Esophagus muscularis mucosa (tissue), 4 donors: Measurements from ENCODE around the gene AFMID. TPM values are rescaled to one million over a fixed set of nuclear protein-coding genes. Genes with fewer than 3 reads are reported as not detected.
"Not testable (repeated sequence)": the region's sequence is repeated elsewhere in the genome, so short reads cannot be mapped to it uniquely, and the experiment has no call there.

Experiments
- DNase-seq: peaks from one replicate; pipeline ENCODE4 v3.0.0-alpha.2; 2017; ENCODE audit errors: extremely low spot score
- H3K27ac ChIP-seq, 4 donors: fragments of 200-600 bp; sonication (generic); replicated peaks in 1 of 4; 1 replicate in 3 of 4; 2 replicates in 1 of 4; pipeline ENCODE4 v1.5.1; 2016 to 2019; ENCODE audit warnings: mild to moderate bottlenecking in 1 of 4
- H3K27me3 ChIP-seq, 4 donors: fragments of 200-600 bp; sonication (generic); one replicate each; pipeline versions ENCODE4 v1.5.1 to v1.6.0; 2016 to 2019
- H3K36me3 ChIP-seq, 4 donors: fragments of 200-600 bp; sonication (generic); one replicate each; pipeline ENCODE4 v1.5.1; 2016 to 2019
- H3K4me1 ChIP-seq, 4 donors: fragments of 200-600 bp; sonication (generic); one replicate each; pipeline ENCODE4 v1.5.1; 2016 to 2019
- H3K4me3 ChIP-seq, 4 donors: fragments of 200-600 bp; sonication (generic); 1 replicate in 2 of 4; 2 replicates in 2 of 4; pipeline ENCODE4 v1.5.1; 2016 to 2019; ENCODE audit warnings: mild to moderate bottlenecking in 4 of 4, moderate library complexity in 1 of 4
- H3K9me3 ChIP-seq, 4 donors: fragments of 200-600 bp; sonication (generic); 1 replicate in 3 of 4; 2 replicates in 1 of 4; pipeline ENCODE4 v1.5.1; 2016 to 2019
- CTCF ChIP-seq, 3 experiments: fragments of 200-600 bp in 2 of 3; fragments of 450-650 bp in 1 of 3; sonication (generic) in 2 of 3; IDR thresholded peaks; one replicate each; pipeline ENCODE4 v1.5.1; 2017 to 2019; ENCODE audit warnings: antibody characterized with exemption in 3 of 3, mild to moderate bottlenecking in 2 of 3, moderate library complexity in 1 of 3
- EP300 ChIP-seq: sonication (generic); formaldehyde crosslinking; IDR thresholded peaks from one replicate; pipeline ENCODE4 v1.6.1; 2017; ENCODE audit warnings: antibody characterized with exemption
- POLR2A ChIP-seq: fragments of 450-650 bp; IDR thresholded peaks from one replicate; pipeline ENCODE4 v1.6.1; 2017; ENCODE audit warnings: antibody characterized with exemption, moderate library complexity, mild to moderate bottlenecking, low read depth
- POLR2AphosphoS5 ChIP-seq, 2 donors: sonication (generic); formaldehyde crosslinking; IDR thresholded peaks; one replicate each; pipeline ENCODE4 v1.6.1; 2017; ENCODE audit warnings: antibody characterized with exemption in 2 of 2
- WGBS: methylation state at CpG from one replicate; pipeline ENCODE4 v1.1.5; 2018; 5-methylcytosine and 5-hydroxymethylcytosine counted together
- intact Hi-C: fragments of 100-400 bp; cut with DNase I; formaldehyde crosslinking; loops from one replicate; pipeline ENCODE4 v1.15.1; 2023
- total RNA-seq, 4 donors: library from RNA; depleted of rRNA; stranded (reverse); fragments of >200 nt; gene quantifications; one replicate each; pipeline versions ENCODE4 v1.1.0 to v1.2.1, GENCODE V29; 2016

The AFMID gene
- total RNA-seq, 4 donors from 2014 or later, result 15.7 to 44.3 (median 25.4) TPM

DNA sequence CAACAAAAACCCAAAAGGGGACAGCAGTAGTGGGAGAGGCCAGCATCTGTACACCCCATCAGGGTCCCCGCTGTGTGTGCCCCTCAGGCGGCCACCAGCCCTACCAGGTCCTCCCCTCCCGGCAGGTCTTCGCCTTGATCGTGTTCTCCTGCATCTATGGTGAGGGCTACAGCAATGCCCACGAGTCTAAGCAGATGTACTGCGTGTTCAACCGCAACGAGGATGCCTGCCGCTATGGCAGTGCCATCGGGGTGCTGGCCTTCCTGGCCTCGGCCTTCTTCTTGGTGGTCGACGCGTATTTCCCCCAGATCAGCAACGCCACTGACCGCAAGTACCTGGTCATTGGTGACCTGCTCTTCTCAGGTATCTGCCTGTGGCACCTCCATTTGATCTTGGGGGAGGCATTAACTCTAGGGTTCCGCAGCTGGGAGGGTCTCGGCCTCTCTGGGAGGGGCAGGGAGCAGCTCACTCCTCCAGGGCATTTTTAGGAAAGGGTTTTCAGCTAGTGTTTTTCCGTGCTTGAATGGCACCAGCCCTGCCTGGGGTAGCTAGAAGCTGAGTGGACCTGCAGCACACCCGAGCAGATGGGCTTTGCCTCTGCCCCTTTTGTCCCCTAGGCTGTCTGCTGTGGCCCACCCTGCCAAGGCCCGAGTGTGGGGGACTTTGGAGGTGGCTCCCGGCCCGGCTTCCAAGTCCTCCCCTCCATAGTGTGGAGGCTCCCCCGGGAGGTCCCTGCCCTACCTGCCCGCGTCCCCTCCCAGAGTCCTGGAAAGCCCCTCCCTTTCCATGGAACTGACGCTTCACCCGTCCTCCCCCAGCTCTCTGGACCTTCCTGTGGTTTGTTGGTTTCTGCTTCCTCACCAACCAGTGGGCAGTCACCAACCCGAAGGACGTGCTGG, 16.2 kb upstream of the AFMID start:
- WGBS, result 86% methylated on average over 28 of the region's 31 CpGs
- Histone ChIP-seq H3K36me3 (peaks cover 0 to 29% (median 22%) of the 10 kb centered on the region in 4 donors), H3K27ac (peak overlapping the region; percentile 83 to 98 (median 90)), H3K4me3 (no peak overlapping the region), H3K27me3 (no peaks in the 10 kb centered on the region), H3K9me3 (no peaks in the 10 kb centered on the region), H3K4me1 (peaks cover 69 to 78% (median 77%) of the 10 kb centered on the region in 4 donors)
- DNase-seq, result no peak
- intact Hi-C loops, result loop anchor here (5.0 kb wide), 2 partner anchors 59 to 186 kb away; no protein-coding TSS in a partner anchor
- TF ChIP-seq POLR2AphosphoS5 (IDR thresholded peaks at IDR 0.05) (no peak), POLR2A (no peak), EP300 (no peak), CTCF (IDR thresholded peaks at IDR 0.05) (no peak)

DNA sequence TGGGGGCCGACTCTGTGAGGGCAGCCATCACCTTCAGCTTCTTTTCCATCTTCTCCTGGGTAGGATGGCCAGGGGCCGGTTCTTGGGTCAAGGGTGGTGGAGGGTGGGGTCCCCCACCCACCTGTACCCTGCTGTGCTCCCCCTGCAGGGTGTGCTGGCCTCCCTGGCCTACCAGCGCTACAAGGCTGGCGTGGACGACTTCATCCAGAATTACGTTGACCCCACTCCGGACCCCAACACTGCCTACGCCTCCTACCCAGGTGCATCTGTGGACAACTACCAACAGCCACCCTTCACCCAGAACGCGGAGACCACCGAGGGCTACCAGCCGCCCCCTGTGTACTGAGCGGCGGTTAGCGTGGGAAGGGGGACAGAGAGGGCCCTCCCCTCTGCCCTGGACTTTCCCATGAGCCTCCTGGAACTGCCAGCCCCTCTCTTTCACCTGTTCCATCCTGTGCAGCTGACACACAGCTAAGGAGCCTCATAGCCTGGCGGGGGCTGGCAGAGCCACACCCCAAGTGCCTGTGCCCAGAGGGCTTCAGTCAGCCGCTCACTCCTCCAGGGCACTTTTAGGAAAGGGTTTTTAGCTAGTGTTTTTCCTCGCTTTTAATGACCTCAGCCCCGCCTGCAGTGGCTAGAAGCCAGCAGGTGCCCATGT, 15.4 kb upstream of the AFMID start:
- peaks cover 76 to 86% (median 85%) of the 10 kb centered on the region in 4 donors for H3K4me1 ChIP-seq
- intact Hi-C loops, result loop anchor here (5.0 kb wide), 2 partner anchors 59 to 186 kb away; no protein-coding TSS in a partner anchor
- not testable (repeated sequence) for H3K27me3 ChIP-seq, H3K9me3 ChIP-seq, DNase-seq
- peak overlapping the region; percentile 83 to 98 (median 90) for H3K27ac ChIP-seq
- WGBS, result 77% methylated on average over 15 of the region's 19 CpGs
- H3K4me3 ChIP-seq, result peak overlapping the region in 3 of 4 donors; percentile 9 to 24 (median 19)
- H3K36me3 ChIP-seq, result peaks cover 0 to 29% (median 22%) of the 10 kb centered on the region in 4 donors

DNA sequence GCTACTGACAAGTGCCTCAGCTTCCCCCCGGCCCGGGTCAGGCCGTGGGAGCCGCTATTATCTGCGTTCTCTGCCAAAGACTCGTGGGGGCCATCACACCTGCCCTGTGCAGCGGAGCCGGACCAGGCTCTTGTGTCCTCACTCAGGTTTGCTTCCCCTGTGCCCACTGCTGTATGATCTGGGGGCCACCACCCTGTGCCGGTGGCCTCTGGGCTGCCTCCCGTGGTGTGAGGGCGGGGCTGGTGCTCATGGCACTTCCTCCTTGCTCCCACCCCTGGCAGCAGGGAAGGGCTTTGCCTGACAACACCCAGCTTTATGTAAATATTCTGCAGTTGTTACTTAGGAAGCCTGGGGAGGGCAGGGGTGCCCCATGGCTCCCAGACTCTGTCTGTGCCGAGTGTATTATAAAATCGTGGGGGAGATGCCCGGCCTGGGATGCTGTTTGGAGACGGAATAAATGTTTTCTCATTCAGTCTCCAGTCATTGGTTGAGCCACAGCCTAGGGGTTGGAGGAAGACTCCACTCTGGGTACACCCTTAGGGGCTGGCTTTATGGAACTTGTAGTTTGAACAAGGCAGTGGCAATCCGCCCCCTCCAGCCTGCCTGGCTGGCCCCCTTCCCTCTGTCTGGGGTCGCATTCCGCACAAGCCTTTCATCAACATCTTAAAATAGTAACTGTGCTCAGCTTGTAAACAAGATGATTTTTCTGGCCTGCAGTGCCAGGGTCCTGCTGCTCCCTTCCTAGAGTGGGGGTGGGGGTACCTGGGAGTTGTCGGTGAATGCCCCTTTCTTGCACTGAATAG, 14.7 kb upstream of the AFMID start:
- Histone ChIP-seq H3K9me3 (no peaks in the 10 kb centered on the region), H3K27ac (peak overlapping the region; percentile 83 to 98 (median 90)), H3K4me1 (peaks cover 79 to 93% (median 92%) of the 10 kb centered on the region in 4 donors), H3K36me3 (peaks cover 0 to 29% (median 22%) of the 10 kb centered on the region in 4 donors), H3K27me3 (no peaks in the 10 kb centered on the region), H3K4me3 (peak overlapping the region in 3 of 4 donors; percentile 9 to 24 (median 19))
- intact Hi-C loops, result loop anchor here (5.0 kb wide), 2 partner anchors 60 to 185 kb away; no protein-coding TSS in a partner anchor
- no peak for DNase-seq
- WGBS, result 23% methylated on average over 9 of the region's 19 CpGs
- no peak for TF ChIP-seq EP300
- no peak for TF ChIP-seq POLR2A
- TF ChIP-seq POLR2AphosphoS5 (IDR thresholded peaks at IDR 0.05), result peak; percentile 14 to 41
- TF ChIP-seq CTCF (IDR thresholded peaks at IDR 0.05), result no peak

DNA sequence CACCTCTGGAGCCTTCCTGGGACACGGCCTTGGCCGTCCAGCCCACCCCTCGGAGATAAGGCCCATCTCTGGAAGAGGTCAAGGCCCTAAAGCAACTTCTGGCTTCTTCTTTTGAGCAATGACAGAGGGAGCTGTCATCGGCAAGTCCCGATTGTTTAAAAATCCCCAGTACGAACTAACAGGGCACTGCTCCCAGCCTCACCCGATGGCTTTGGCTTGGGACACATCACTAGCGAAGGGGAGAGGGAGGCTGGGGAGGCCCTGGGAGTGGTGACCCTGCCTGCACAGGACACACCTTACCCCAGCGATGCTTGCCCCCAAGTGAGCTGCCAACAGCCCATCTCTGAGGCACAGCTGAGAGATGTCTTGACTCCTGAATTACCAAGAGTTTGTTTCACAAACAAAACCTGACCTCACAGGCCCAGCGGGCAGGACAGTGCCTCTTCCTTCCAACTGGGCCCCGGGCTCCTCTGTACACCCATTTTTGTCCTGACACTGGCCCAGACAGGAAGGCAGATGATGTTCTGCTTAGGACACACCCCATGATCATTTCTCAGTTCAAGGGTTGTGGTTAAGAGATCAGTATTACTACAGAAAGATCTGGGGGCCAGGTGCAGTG, 14.0 kb upstream of the AFMID start:
- Histone ChIP-seq H3K9me3 (no peaks in the 10 kb centered on the region), H3K27ac (peak overlapping the region; percentile 83 to 98 (median 90)), H3K4me3 (peak overlapping the region in 1 of 4 donors; percentile 24), H3K4me1 (peaks cover 75 to 96% (median 94%) of the 10 kb centered on the region in 4 donors), H3K36me3 (peaks cover 0 to 29% (median 22%) of the 10 kb centered on the region in 4 donors), H3K27me3 (no peaks in the 10 kb centered on the region)
- no peak for TF ChIP-seq POLR2AphosphoS5 (IDR thresholded peaks at IDR 0.05)
- no peak for TF ChIP-seq CTCF (IDR thresholded peaks at IDR 0.05)
- no peak for TF ChIP-seq EP300
- TF ChIP-seq POLR2A, result no peak
- intact Hi-C loops, result loop anchor here (5.0 kb wide), 2 partner anchors 61 to 184 kb away; no protein-coding TSS in a partner anchor
- WGBS, result 56% methylated on average over 9 of the region's 11 CpGs
- DNase-seq, result no peak
